MCF 10A (cell line): Measurements from ENCODE around the gene PPP1R12B. TPM values are rescaled to one million over a fixed set of nuclear protein-coding genes. Genes with fewer than 3 reads are reported as not detected.

Experiments used
- BruUV-seq: library from RNA; stranded (reverse); fragments of 400-500 nt; replicated peaks from 2 replicates; lab custom pipeline; 2021; lab: Mats Ljungman, UMichigan
- CTCF ChIA-PET: fragments of 300-600 bp; sonication (Branson Sonifier 250); formaldehyde crosslinking; extraction: SDS; loops from one replicate; lab custom pipeline; 2021; ENCODE audit warnings: antibody characterized with exemption, inconsistent platforms; lab: Yijun Ruan, JAX
- POLR2A ChIA-PET: fragments of 300-600, 350-650 bp; sonication (Branson Sonifier 250); formaldehyde crosslinking; extraction: SDS; loops from one replicate; lab custom pipeline; 2020; ENCODE audit warnings: antibody characterized with exemption, inconsistent platforms; lab: Yijun Ruan, JAX
- DNase-seq: peaks from one replicate; pipeline ENCODE4 v3.0.0-alpha.2; 2018; ENCODE audit not compliant: unreplicated experiment
- H3K27ac Mint-ChIP-seq: one replicate; pipeline ENCODE4 v1.8.0; 2022; ENCODE audit warnings: mild to moderate bottlenecking, low read depth, mixed read lengths; ENCODE audit not compliant: unreplicated experiment
- H3K27me3 Mint-ChIP-seq: one replicate; pipeline ENCODE4 v1.8.0; 2022; ENCODE audit warnings: mixed read lengths; ENCODE audit not compliant: insufficient read depth, unreplicated experiment
- H3K36me3 Mint-ChIP-seq: one replicate; pipeline ENCODE4 v1.8.0; 2022; ENCODE audit warnings: mild to moderate bottlenecking, moderate library complexity, mixed read lengths; ENCODE audit not compliant: insufficient read depth, unreplicated experiment
- H3K4me1 Mint-ChIP-seq: one replicate; pipeline ENCODE4 v1.8.0; 2022; ENCODE audit warnings: mixed read lengths; ENCODE audit not compliant: insufficient read depth, unreplicated experiment
- H3K4me3 Mint-ChIP-seq: one replicate; pipeline ENCODE4 v1.8.0; 2022; ENCODE audit warnings: mild to moderate bottlenecking, moderate library complexity, mixed read lengths; ENCODE audit not compliant: unreplicated experiment
- H3K9me3 Mint-ChIP-seq: one replicate; pipeline ENCODE4 v1.8.0; 2022; ENCODE audit warnings: mixed read lengths; ENCODE audit not compliant: unreplicated experiment
- CTCF ChIP-seq: fragments of 200-600 bp; IDR thresholded peaks from one replicate; pipeline ENCODE4 v1.8.0; 2022; ENCODE audit warnings: antibody characterized with exemption, mild to moderate bottlenecking; ENCODE audit not compliant: unreplicated experiment
- intact Hi-C: fragments of 100-400 bp; cut with micrococcal nuclease; formaldehyde crosslinking; loops from 2 replicates; pipeline ENCODE4 v1.14.1; 2022
- total RNA-seq: library from RNA; stranded (reverse); gene quantifications from 2 replicates; pipeline ENCODE4 v1.2.3, GENCODE V29; 2022

PPP1R12B gene
- total RNA-seq, 1 experiment from 2014 or later, result 33.8 TPM

GRCh38 chr1:202317941-202318925, 30.3 kb upstream of the PPP1R12B start:
- no peaks in the 10 kb centered on the region for H3K4me1 Mint-ChIP-seq
- DNase-seq, result no peak
- ChIA-PET POLR2A (no interaction called here), CTCF (interaction anchor here (0.5 to 25.4 kb wide), 10 partner anchors 11 to 373 kb away, joined by 3 to 954 read pairs (median 19); partner anchors contain the start of gene LGR6)
- no peaks in the 10 kb centered on the region for H3K36me3 Mint-ChIP-seq
- TF ChIP-seq CTCF, result no peak
- no peak overlapping the region for H3K4me3 Mint-ChIP-seq
- H3K27ac Mint-ChIP-seq, result no peak overlapping the region
- intact Hi-C loops, result loop anchor here (10.0 kb wide), 1 partner anchor 397 kb away; the partner anchor contains the start of gene SYT2
- no peaks in the 10 kb centered on the region for H3K27me3 Mint-ChIP-seq
- no TSS peak for BruUV-seq
- H3K9me3 Mint-ChIP-seq, result no peaks in the 10 kb centered on the region

- no peaks in the 10 kb centered on the region for H3K27me3 Mint-ChIP-seq
- no peak overlapping the region for H3K4me3 Mint-ChIP-seq
- intact Hi-C loops, result loop anchor here (10.0 kb wide), 1 partner anchor 395 kb away; the partner anchor contains the start of gene SYT2
- no peak overlapping the region for H3K27ac Mint-ChIP-seq
- no peak for DNase-seq
- ChIA-PET POLR2A (interaction anchor here (0.6 to 1.2 kb wide), 3 partner anchors 13 to 22 kb away, joined by 3 read pairs; partner anchors contain the start of gene UBE2T), CTCF (interaction anchor here (0.5 to 25.4 kb wide), 10 partner anchors 9 to 949 kb away, joined by 3 to 954 read pairs (median 4); partner anchors contain the start of gene LGR6)
- no peaks in the 10 kb centered on the region for H3K9me3 Mint-ChIP-seq
- no peaks in the 10 kb centered on the region for H3K36me3 Mint-ChIP-seq
- no peak for TF ChIP-seq CTCF
- no TSS peak for BruUV-seq
- H3K4me1 Mint-ChIP-seq, result no peaks in the 10 kb centered on the region
Observed at GRCh38 chr1:202319381-202320080, 29.0 kb upstream of the PPP1R12B start.

GRCh38 chr1:202320081-202320405, 28.5 kb upstream of the PPP1R12B start:
- H3K27me3 Mint-ChIP-seq, result no peaks in the 10 kb centered on the region
- H3K4me3 Mint-ChIP-seq, result no peak overlapping the region
- no peaks in the 10 kb centered on the region for H3K36me3 Mint-ChIP-seq
- no peaks in the 10 kb centered on the region for H3K9me3 Mint-ChIP-seq
- ChIA-PET CTCF (interaction anchor here (0.6 to 25.4 kb wide), 5 partner anchors 16 to 949 kb away, joined by 3 to 954 read pairs (median 95); partner anchors contain the start of gene LGR6), POLR2A (interaction anchor here (0.8 to 1.2 kb wide), 2 partner anchors 12 to 22 kb away, joined by 3 read pairs; partner anchors contain the start of gene UBE2T)
- no peak overlapping the region for H3K27ac Mint-ChIP-seq
- H3K4me1 Mint-ChIP-seq, result no peaks in the 10 kb centered on the region
- no peak for DNase-seq
- BruUV-seq, result no TSS peak
- intact Hi-C loops, result no loop called here
- no peak for TF ChIP-seq CTCF
